ENCODE results near the gene DZIP1. TPM values are rescaled to one million over a fixed set of nuclear protein-coding genes. Genes with fewer than 3 reads are reported as not detected.
"Not testable (repeated sequence)": the region's sequence is repeated elsewhere in the genome, so short reads cannot be mapped to it uniquely, and the experiment has no call there.

DZIP1 gene
- total and polyA plus RNA-seq, 5 experiments from 2014 or later: not detected

GRCh38 chr13:95579303-95579702 is 65.2 kb downstream of the DZIP1 start:
- H3K4me1 Mint-ChIP-seq: no peaks in the 10 kb centered on the region
- peaks cover 1 to 10% (median 3%) of the 10 kb centered on the region in 5 donors for H3K27me3 Mint-ChIP-seq
- H3K9me3 Mint-ChIP-seq: no peaks in the 10 kb centered on the region
- DNase-seq (no peak), ATAC-seq (no peak)
- POLR2A ChIA-PET: no interaction called here
- H3K27ac Mint-ChIP-seq: no peak overlapping the region
- no peaks in the 10 kb centered on the region for H3K36me3 Mint-ChIP-seq
- H3K4me3 Mint-ChIP-seq: no peak overlapping the region

GRCh38 chr13:95573221-95573620 is 71.3 kb downstream of the DZIP1 start:
- POLR2A ChIA-PET: no interaction called here
- H3K27me3 Mint-ChIP-seq: peaks cover 8 to 26% (median 14%) of the 10 kb centered on the region in 5 donors
- no peak overlapping the region for H3K27ac Mint-ChIP-seq
- ATAC-seq (no peak), DNase-seq (no peak)
- H3K9me3 Mint-ChIP-seq: no peaks in the 10 kb centered on the region
- no peaks in the 10 kb centered on the region for H3K36me3 Mint-ChIP-seq
- no peaks in the 10 kb centered on the region for H3K4me1 Mint-ChIP-seq
- H3K4me3 Mint-ChIP-seq: no peak overlapping the region

GRCh38 chr13:95571941-95572340 is 72.6 kb downstream of the DZIP1 start:
- Mint-ChIP-seq H3K4me1 (no peaks in the 10 kb centered on the region), H3K9me3 (no peaks in the 10 kb centered on the region), H3K4me3 (no peak overlapping the region), H3K36me3 (no peaks in the 10 kb centered on the region), H3K27ac (no peak overlapping the region), H3K27me3 (peaks cover 8 to 28% (median 15%) of the 10 kb centered on the region in 5 donors)
- no peak for ATAC-seq
- POLR2A ChIA-PET: no interaction called here
- no peak for DNase-seq

- Mint-ChIP-seq H3K36me3 (peaks cover 0 to 5% (median 0%) of the 10 kb centered on the region in 3 donors), H3K4me1 (no peaks in the 10 kb centered on the region), H3K9me3 (peaks cover 0 to 10% (median 3%) of the 10 kb centered on the region in 9 donors), H3K4me3 (no peak overlapping the region), H3K27me3 (peaks cover 10 to 37% (median 15%) of the 10 kb centered on the region in 5 donors), H3K27ac (no peak overlapping the region)
- ATAC-seq: no peak
- no peak for DNase-seq
- POLR2A ChIA-PET: no interaction called here
Observed at GRCh38 chr13:95570016-95570415, 74.5 kb downstream of the DZIP1 start.

GRCh38 chr13:95568131-95568530 is 76.4 kb downstream of the DZIP1 start:
- Mint-ChIP-seq H3K9me3 (peaks cover 0 to 10% (median 3%) of the 10 kb centered on the region in 9 donors), H3K27me3 (peaks cover 7 to 37% (median 13%) of the 10 kb centered on the region in 5 donors), H3K4me1 (no peaks in the 10 kb centered on the region), H3K36me3 (peaks cover 0 to 5% (median 0%) of the 10 kb centered on the region in 3 donors), H3K4me3 (no peak overlapping the region), H3K27ac (no peak overlapping the region)
- no peak for DNase-seq
- POLR2A ChIA-PET: no interaction called here
- no peak for ATAC-seq

GRCh38 chr13:95565758-95566157 is 78.7 kb downstream of the DZIP1 start:
- H3K4me3 Mint-ChIP-seq, H3K27ac Mint-ChIP-seq, DNase-seq, POLR2A ChIA-PET, H3K9me3 Mint-ChIP-seq, H3K36me3 Mint-ChIP-seq, H3K4me1 Mint-ChIP-seq, ATAC-seq: not testable (repeated sequence)
- H3K27me3 Mint-ChIP-seq: peaks cover 9 to 23% (median 12%) of the 10 kb centered on the region in 5 donors

- peaks cover 8 to 32% (median 9%) of the 10 kb centered on the region in 5 donors for H3K27me3 Mint-ChIP-seq
- DNase-seq (no peak), ATAC-seq (no peak)
- H3K4me3 Mint-ChIP-seq: no peak overlapping the region
- no peak overlapping the region for H3K27ac Mint-ChIP-seq
- H3K4me1 Mint-ChIP-seq: no peaks in the 10 kb centered on the region
- H3K36me3 Mint-ChIP-seq: peaks cover 0 to 5% (median 0%) of the 10 kb centered on the region in 3 donors
- H3K9me3 Mint-ChIP-seq: peaks cover 0 to 10% (median 3%) of the 10 kb centered on the region in 9 donors
- POLR2A ChIA-PET: no interaction called here
Observed at GRCh38 chr13:95564733-95565291, 79.7 kb downstream of the DZIP1 start.

GRCh38 chr13:95564091-95564490 is 80.4 kb downstream of the DZIP1 start:
- ATAC-seq: no peak
- Mint-ChIP-seq H3K4me3 (no peak overlapping the region), H3K27me3 (peaks cover 6 to 38% (median 8%) of the 10 kb centered on the region in 5 donors), H3K27ac (no peak overlapping the region), H3K36me3 (peaks cover 0 to 5% (median 0%) of the 10 kb centered on the region in 3 donors), H3K9me3 (peaks cover 0 to 10% (median 3%) of the 10 kb centered on the region in 9 donors), H3K4me1 (no peaks in the 10 kb centered on the region)
- DNase-seq: no peak
- POLR2A ChIA-PET: no interaction called here

- H3K9me3 Mint-ChIP-seq: peaks cover 0 to 2% (median 0%) of the 10 kb centered on the region in 9 donors
- H3K4me1 Mint-ChIP-seq: no peaks in the 10 kb centered on the region
- peaks cover 8 to 30% (median 14%) of the 10 kb centered on the region in 5 donors for H3K27me3 Mint-ChIP-seq
- H3K27ac Mint-ChIP-seq: no peak overlapping the region
- peaks cover 0 to 3% (median 0%) of the 10 kb centered on the region in 3 donors for H3K36me3 Mint-ChIP-seq
- DNase-seq: no peak
- POLR2A ChIA-PET: no interaction called here
- H3K4me3 Mint-ChIP-seq: no peak overlapping the region
- no peak for ATAC-seq
Observed at GRCh38 chr13:95560387-95560786, 84.1 kb downstream of the DZIP1 start.

GRCh38 chr13:95559100-95559499 is 85.4 kb downstream of the DZIP1 start:
- ATAC-seq (no peak), DNase-seq (no peak)
- Mint-ChIP-seq H3K4me3 (no peak overlapping the region), H3K9me3 (peaks cover 0 to 1% (median 0%) of the 10 kb centered on the region in 9 donors), H3K4me1 (peaks cover 1 to 4% (median 4%) of the 10 kb centered on the region in 4 donors), H3K27me3 (peaks cover 14 to 43% (median 22%) of the 10 kb centered on the region in 5 donors), H3K27ac (no peak overlapping the region), H3K36me3 (peaks cover 0 to 6% (median 0%) of the 10 kb centered on the region in 3 donors)
- POLR2A ChIA-PET: no interaction called here

- no peak for DNase-seq
- Mint-ChIP-seq H3K27me3 (peaks cover 19 to 62% (median 35%) of the 10 kb centered on the region in 5 donors), H3K4me3 (no peak overlapping the region), H3K9me3 (peaks cover 0 to 1% (median 0%) of the 10 kb centered on the region in 9 donors), H3K27ac (no peak overlapping the region), H3K36me3 (peaks cover 0 to 6% (median 0%) of the 10 kb centered on the region in 3 donors), H3K4me1 (peaks cover 1 to 17% (median 13%) of the 10 kb centered on the region in 4 donors)
- ATAC-seq: no peak
- POLR2A ChIA-PET: no interaction called here
Observed at GRCh38 chr13:95557013-95557412, 87.5 kb downstream of the DZIP1 start.

- H3K4me3 Mint-ChIP-seq: peak overlapping the region; percentile 20 to 71 (median 60)
- POLR2A ChIA-PET: no interaction called here
- DNase-seq: no peak
Observed at GRCh38 chr13:95553581-95554385, 90.7 kb downstream of the DZIP1 start.

More at GRCh38 chr13:95553581-95554385, 90.7 kb downstream of the DZIP1 start:
- Mint-ChIP-seq H3K27me3 (peaks cover 39 to 68% (median 56%) of the 10 kb centered on the region in 5 donors), H3K36me3 (peaks cover 0 to 6% (median 2%) of the 10 kb centered on the region in 3 donors), H3K9me3 (peaks cover 0 to 2% (median 0%) of the 10 kb centered on the region in 9 donors), H3K4me1 (peaks cover 1 to 19% (median 18%) of the 10 kb centered on the region in 4 donors), H3K27ac (no peak overlapping the region)
- ATAC-seq: no peak
